ENCODE results near the gene DGKI. TPM values are rescaled to one million over a fixed set of nuclear protein-coding genes. Genes with fewer than 3 reads are reported as not detected.

DGKI gene
- total RNA-seq, 2 experiments from 2014 or later = 0.53 to 0.91 TPM

GRCh38 chr7:137820677-137821420, 25.9 kb downstream of the DGKI start:
- Mint-ChIP-seq H3K4me1 (no peaks in the 10 kb centered on the region), H3K4me3 (no peak overlapping the region), H3K27ac (no peak overlapping the region), H3K36me3 (ENCODE audit: low read depth) (no peaks in the 10 kb centered on the region), H3K27me3 (peaks cover 2% of the 10 kb centered on the region), H3K9me3 (no peaks in the 10 kb centered on the region)
- ChIA-PET POLR2A (no interaction called here), CTCF (no interaction called here)
- no peak for DNase-seq

GRCh38 chr7:137820156-137820555, 26.6 kb downstream of the DGKI start:
- H3K36me3 Mint-ChIP-seq (ENCODE audit: low read depth) = no peaks in the 10 kb centered on the region
- H3K4me3 Mint-ChIP-seq = no peak overlapping the region
- POLR2A ChIA-PET = no interaction called here
- H3K27ac Mint-ChIP-seq = no peak overlapping the region
- peaks cover 3% of the 10 kb centered on the region for H3K27me3 Mint-ChIP-seq
- CTCF ChIA-PET = interaction anchor here (1.7 kb wide), 1 partner anchor 164 kb away, joined by 3 read pairs; no protein-coding TSS in a partner anchor
- no peaks in the 10 kb centered on the region for H3K4me1 Mint-ChIP-seq
- H3K9me3 Mint-ChIP-seq = no peaks in the 10 kb centered on the region
- no peak for DNase-seq

DNA sequence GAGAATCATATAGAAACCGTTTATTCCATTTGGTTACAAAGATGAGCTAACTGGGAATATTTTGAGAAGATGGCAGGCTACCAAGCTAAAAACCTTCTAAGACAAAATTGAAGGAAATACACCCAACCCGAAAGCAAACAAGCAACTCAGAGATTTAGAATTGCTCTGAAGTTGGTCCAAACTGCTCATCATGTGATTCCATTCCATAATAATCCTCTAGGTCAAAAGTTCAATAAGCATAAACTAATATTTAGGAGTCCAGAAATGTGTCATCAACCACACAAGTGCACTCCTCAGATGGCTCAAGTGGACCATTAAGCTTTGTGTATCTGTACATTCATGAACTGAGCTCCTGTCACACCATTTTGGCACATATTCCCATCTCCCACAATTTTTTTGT, 28.7 kb downstream of the DGKI start:
- no peak for DNase-seq

GRCh38 chr7:137816696-137817320, 30.0 kb downstream of the DGKI start:
- ChIA-PET POLR2A (no interaction called here), CTCF (interaction anchor here (1.4 kb wide), 1 partner anchor 9 kb away, joined by 3 read pairs; no protein-coding TSS in a partner anchor)
- no peaks in the 10 kb centered on the region for H3K9me3 Mint-ChIP-seq
- H3K27ac Mint-ChIP-seq = no peak overlapping the region
- H3K27me3 Mint-ChIP-seq = peaks cover 3% of the 10 kb centered on the region
- no peak overlapping the region for H3K4me3 Mint-ChIP-seq
- no peaks in the 10 kb centered on the region for H3K4me1 Mint-ChIP-seq
- DNase-seq = no peak
- H3K36me3 Mint-ChIP-seq (ENCODE audit: low read depth) = no peaks in the 10 kb centered on the region

More for the DNA sequence above, 28.7 kb downstream of the DGKI start:
- ChIA-PET POLR2A (no interaction called here), CTCF (interaction anchor here (1.4 kb wide), 1 partner anchor 8 kb away, joined by 3 read pairs; no protein-coding TSS in a partner anchor)
- Mint-ChIP-seq H3K36me3 (ENCODE audit: low read depth) (no peaks in the 10 kb centered on the region), H3K27me3 (peaks cover 3% of the 10 kb centered on the region), H3K9me3 (no peaks in the 10 kb centered on the region), H3K4me3 (no peak overlapping the region), H3K27ac (no peak overlapping the region), H3K4me1 (no peaks in the 10 kb centered on the region)

GRCh38 chr7:137813541-137813940, 33.2 kb downstream of the DGKI start:
- POLR2A ChIA-PET = no interaction called here
- no peak for DNase-seq
- H3K27ac Mint-ChIP-seq = no peak overlapping the region
- no peaks in the 10 kb centered on the region for H3K9me3 Mint-ChIP-seq
- CTCF ChIA-PET = interaction anchor here (0.5 kb wide), 1 partner anchor 9 kb away, joined by 3 read pairs; no protein-coding TSS in a partner anchor
- peaks cover 3% of the 10 kb centered on the region for H3K27me3 Mint-ChIP-seq
- no peaks in the 10 kb centered on the region for H3K4me1 Mint-ChIP-seq
- no peaks in the 10 kb centered on the region for H3K36me3 Mint-ChIP-seq (ENCODE audit: low read depth)
- no peak overlapping the region for H3K4me3 Mint-ChIP-seq

GRCh38 chr7:137810248-137810647, 36.5 kb downstream of the DGKI start:
- Mint-ChIP-seq H3K4me3 (no peak overlapping the region), H3K36me3 (ENCODE audit: low read depth) (no peaks in the 10 kb centered on the region), H3K27ac (no peak overlapping the region), H3K9me3 (no peaks in the 10 kb centered on the region), H3K4me1 (no peaks in the 10 kb centered on the region), H3K27me3 (no peaks in the 10 kb centered on the region)
- no peak for DNase-seq
- POLR2A ChIA-PET = no interaction called here
- CTCF ChIA-PET = no interaction called here

- Mint-ChIP-seq H3K9me3 (no peaks in the 10 kb centered on the region), H3K4me3 (no peak overlapping the region)
These were observed 41.9 kb downstream of the DGKI start for GRCh38 chr7:137804836-137805235.

DNA sequence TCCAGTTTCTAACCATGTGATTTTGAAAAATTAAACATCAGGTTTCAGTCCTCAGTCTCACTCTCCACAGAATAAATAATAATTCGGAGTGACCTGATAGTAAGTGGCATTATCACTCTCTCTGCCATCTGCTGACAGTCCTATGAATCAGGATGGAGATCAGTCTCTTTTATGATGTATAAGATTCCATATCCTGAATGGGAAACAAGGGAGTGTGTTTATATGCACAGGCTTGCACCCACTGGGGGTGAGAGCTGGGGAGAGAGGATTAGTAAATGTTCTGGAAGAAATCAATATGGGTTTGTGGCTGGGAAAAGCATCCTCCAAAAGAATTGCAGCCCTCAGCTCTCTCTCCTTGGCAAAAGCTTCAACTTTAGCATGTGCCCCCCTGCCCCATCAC, 45.3 kb downstream of the DGKI start:
- Mint-ChIP-seq H3K4me3 (no peak overlapping the region), H3K27ac (no peak overlapping the region), H3K9me3 (no peaks in the 10 kb centered on the region), H3K4me1 (no peaks in the 10 kb centered on the region), H3K27me3 (peaks cover 4% of the 10 kb centered on the region), H3K36me3 (ENCODE audit: low read depth) (no peaks in the 10 kb centered on the region)
- ChIA-PET POLR2A (no interaction called here), CTCF (interaction anchor here (0.9 kb wide), 1 partner anchor 1774 kb away, joined by 3 read pairs; no protein-coding TSS in a partner anchor)
- no peak for DNase-seq

More at GRCh38 chr7:137804836-137805235, 41.9 kb downstream of the DGKI start:
- POLR2A ChIA-PET = no interaction called here
- H3K4me1 Mint-ChIP-seq = no peaks in the 10 kb centered on the region
- DNase-seq = no peak
- peaks cover 3% of the 10 kb centered on the region for H3K27me3 Mint-ChIP-seq
- H3K36me3 Mint-ChIP-seq (ENCODE audit: low read depth) = no peaks in the 10 kb centered on the region
- CTCF ChIA-PET = interaction anchor here (0.5 kb wide), 1 partner anchor 129 kb away, joined by 5 read pairs; no protein-coding TSS in a partner anchor
- no peak overlapping the region for H3K27ac Mint-ChIP-seq

GRCh38 chr7:137801003-137801402, 45.8 kb downstream of the DGKI start:
- ChIA-PET POLR2A (no interaction called here), CTCF (interaction anchor here (0.9 kb wide), 1 partner anchor 1774 kb away, joined by 3 read pairs; no protein-coding TSS in a partner anchor)
- peaks cover 4% of the 10 kb centered on the region for H3K27me3 Mint-ChIP-seq
- no peaks in the 10 kb centered on the region for H3K9me3 Mint-ChIP-seq
- no peaks in the 10 kb centered on the region for H3K36me3 Mint-ChIP-seq (ENCODE audit: low read depth)
- H3K4me1 Mint-ChIP-seq = no peaks in the 10 kb centered on the region
- no peak overlapping the region for H3K27ac Mint-ChIP-seq
- DNase-seq = no peak
- H3K4me3 Mint-ChIP-seq = no peak overlapping the region

DNA sequence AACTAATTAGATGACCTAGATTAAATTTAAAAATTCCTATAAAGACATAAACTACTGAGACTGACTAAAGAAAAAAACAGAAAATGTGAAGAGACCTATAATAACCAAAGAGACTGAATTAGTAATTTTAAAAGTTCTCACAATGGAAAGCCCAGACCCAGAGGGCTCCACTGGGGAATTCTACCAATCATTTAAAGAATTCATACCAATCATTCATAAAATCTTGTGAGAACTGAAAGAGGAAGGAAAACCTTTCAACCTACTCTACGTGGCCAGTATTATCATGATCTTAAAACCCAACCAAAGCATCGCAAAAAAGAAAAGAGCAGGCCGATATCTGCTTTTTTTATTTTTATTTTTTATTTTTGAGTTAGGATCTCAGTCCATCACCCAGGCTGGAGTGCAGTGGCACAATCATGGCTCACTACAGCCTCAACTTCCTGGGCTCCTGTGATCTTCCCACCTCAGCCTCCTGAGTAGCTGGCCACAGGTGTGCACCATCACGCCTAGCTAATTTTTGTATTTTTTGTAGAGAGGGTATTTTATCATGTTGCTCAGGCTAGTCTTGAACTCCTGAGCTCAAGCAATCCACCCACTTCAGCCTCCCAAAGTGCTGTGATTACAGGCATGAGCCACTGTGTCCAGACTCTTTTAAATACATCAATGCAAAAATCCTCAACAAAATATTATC, 48.6 kb downstream of the DGKI start:
- no peak overlapping the region for H3K4me3 Mint-ChIP-seq
- H3K27ac Mint-ChIP-seq = no peak overlapping the region
- ChIA-PET POLR2A (no interaction called here), CTCF (no interaction called here)
- H3K4me1 Mint-ChIP-seq = no peaks in the 10 kb centered on the region
- no peaks in the 10 kb centered on the region for H3K9me3 Mint-ChIP-seq
- DNase-seq = no peak
- peaks cover 9% of the 10 kb centered on the region for H3K27me3 Mint-ChIP-seq
- H3K36me3 Mint-ChIP-seq (ENCODE audit: low read depth) = no peaks in the 10 kb centered on the region

DNA sequence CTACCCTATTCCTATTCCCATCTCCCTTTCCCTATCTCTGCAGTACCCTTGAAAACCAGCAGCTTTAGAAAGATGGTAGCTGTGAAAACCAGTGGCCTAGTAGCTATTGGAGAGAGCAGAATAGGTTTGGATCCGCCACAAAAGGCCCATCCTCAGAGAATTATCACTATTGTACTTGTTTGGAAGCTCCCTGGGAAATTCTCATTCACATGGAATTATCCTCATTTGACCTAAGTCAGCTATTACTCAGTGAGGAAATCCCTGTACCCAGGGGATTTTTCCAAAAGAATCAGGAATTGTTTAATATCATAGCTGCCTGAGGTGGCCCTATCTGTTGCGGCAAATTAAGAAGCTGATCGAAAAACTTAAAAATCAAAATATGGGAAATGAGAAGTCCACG, 51.6 kb downstream of the DGKI start:
- Mint-ChIP-seq H3K27ac (no peak overlapping the region), H3K9me3 (no peaks in the 10 kb centered on the region), H3K27me3 (peaks cover 6% of the 10 kb centered on the region), H3K4me1 (no peaks in the 10 kb centered on the region), H3K4me3 (no peak overlapping the region), H3K36me3 (ENCODE audit: low read depth) (no peaks in the 10 kb centered on the region)
- POLR2A ChIA-PET = no interaction called here
- DNase-seq = no peak
- CTCF ChIA-PET = no interaction called here

DNA sequence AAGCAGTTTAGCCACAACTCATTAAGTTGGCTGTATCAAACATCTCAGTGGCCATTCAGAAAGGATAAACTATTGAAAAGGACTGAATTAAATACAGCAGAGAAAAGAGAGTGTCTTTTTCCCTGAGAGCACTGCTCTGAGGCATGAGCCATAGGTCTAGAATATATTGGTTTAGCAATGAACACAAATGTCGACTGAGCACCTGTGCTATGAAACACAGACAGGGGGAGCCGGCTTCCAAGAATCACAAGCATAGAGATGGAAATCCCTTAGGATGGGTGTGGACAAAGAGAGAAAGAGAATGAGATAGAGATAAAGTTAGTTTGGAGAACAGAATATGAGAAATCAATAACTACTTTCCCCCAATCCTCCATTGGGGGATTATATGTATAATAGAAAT, 54.8 kb downstream of the DGKI start:
- ChIA-PET CTCF (no interaction called here), POLR2A (no interaction called here)
- DNase-seq = no peak
- Mint-ChIP-seq H3K9me3 (no peaks in the 10 kb centered on the region), H3K4me3 (no peak overlapping the region), H3K27me3 (peaks cover 10% of the 10 kb centered on the region), H3K4me1 (no peaks in the 10 kb centered on the region), H3K36me3 (ENCODE audit: low read depth) (no peaks in the 10 kb centered on the region), H3K27ac (no peak overlapping the region)

- no peaks in the 10 kb centered on the region for H3K36me3 Mint-ChIP-seq (ENCODE audit: low read depth)
- no peaks in the 10 kb centered on the region for H3K9me3 Mint-ChIP-seq
- ChIA-PET POLR2A (no interaction called here), CTCF (no interaction called here)
- H3K4me1 Mint-ChIP-seq = no peaks in the 10 kb centered on the region
- DNase-seq = no peak
- H3K4me3 Mint-ChIP-seq = no peak overlapping the region
- no peak overlapping the region for H3K27ac Mint-ChIP-seq
- peaks cover 10% of the 10 kb centered on the region for H3K27me3 Mint-ChIP-seq
These were observed 55.9 kb downstream of the DGKI start for GRCh38 chr7:137790828-137791227.

Data from activated CD4-positive, alpha-beta memory T cell treated with anti-CD3 and anti-CD28 coated beads, Interleukin-2, amount 10 ng/mL, durations not matched to agents 7 days and 5 days (primary cell).